ENCODE measurements around the gene DNAJA1.

DNA sequence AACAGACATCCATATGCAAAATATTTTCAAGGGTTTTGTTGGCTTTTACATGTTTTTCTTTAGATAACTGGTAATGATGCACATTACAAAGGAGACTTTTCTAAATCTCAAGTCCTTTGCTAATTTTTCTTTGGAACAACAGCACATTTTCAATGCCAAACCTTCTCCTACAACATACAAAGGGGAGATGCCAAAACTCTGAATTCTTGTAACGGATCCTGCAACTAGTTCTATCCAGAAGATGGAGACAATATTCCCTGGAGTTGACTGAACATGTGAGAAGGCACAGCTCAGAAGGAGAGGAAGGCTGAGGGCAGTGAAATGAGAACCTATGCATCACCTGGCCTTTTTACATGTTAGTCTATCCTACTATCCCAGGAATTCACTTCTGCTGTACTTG, 21.0 kb downstream of the DNAJA1 start:
- no peak for TF ChIP-seq EZH2 (IDR thresholded peaks at IDR 0.05)
- TF ChIP-seq YY1 (IDR thresholded peaks at IDR 0.05; ENCODE audit: extremely low read depth, insufficient replicate concordance, low read depth, low read length), result no peak
- TF ChIP-seq, protein P1, sequence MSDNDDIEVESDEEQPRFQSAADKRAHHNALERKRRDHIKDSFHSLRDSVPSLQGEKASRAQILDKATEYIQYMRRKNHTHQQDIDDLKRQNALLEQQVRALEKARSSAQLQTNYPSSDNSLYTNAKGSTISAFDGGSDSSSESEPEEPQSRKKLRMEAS (IDR thresholded peaks at IDR 0.05), result no peak
- no peak for TF ChIP-seq ZFX (IDR thresholded peaks at IDR 0.05)
- TF ChIP-seq CTCF (IDR thresholded peaks at IDR 0.05 in 2 of 3, conservative IDR thresholded peaks at IDR 0.05 in 1 of 3; ENCODE audit: borderline replicate concordance in 1 of 3, insufficient read depth in 1 of 3, low read depth in 2 of 3, low read length in 2 of 3), result no peak
- TF ChIP-seq POLR2A (IDR thresholded peaks at IDR 0.05; ENCODE audit: borderline replicate concordance, extremely low read depth, insufficient read depth, insufficient read length), result no peak
- TF ChIP-seq POLR2AphosphoS5 (IDR thresholded peaks at IDR 0.05; ENCODE audit: low read depth, low read length), result no peak
- no peak for TF ChIP-seq CBX3 (IDR thresholded peaks at IDR 0.05; ENCODE audit: low read depth)
- TF ChIP-seq SRF (IDR thresholded peaks at IDR 0.05; ENCODE audit: low read depth), result no peak
- no peak for TF ChIP-seq JUND (IDR thresholded peaks at IDR 0.05)
- TF ChIP-seq, protein P2, sequence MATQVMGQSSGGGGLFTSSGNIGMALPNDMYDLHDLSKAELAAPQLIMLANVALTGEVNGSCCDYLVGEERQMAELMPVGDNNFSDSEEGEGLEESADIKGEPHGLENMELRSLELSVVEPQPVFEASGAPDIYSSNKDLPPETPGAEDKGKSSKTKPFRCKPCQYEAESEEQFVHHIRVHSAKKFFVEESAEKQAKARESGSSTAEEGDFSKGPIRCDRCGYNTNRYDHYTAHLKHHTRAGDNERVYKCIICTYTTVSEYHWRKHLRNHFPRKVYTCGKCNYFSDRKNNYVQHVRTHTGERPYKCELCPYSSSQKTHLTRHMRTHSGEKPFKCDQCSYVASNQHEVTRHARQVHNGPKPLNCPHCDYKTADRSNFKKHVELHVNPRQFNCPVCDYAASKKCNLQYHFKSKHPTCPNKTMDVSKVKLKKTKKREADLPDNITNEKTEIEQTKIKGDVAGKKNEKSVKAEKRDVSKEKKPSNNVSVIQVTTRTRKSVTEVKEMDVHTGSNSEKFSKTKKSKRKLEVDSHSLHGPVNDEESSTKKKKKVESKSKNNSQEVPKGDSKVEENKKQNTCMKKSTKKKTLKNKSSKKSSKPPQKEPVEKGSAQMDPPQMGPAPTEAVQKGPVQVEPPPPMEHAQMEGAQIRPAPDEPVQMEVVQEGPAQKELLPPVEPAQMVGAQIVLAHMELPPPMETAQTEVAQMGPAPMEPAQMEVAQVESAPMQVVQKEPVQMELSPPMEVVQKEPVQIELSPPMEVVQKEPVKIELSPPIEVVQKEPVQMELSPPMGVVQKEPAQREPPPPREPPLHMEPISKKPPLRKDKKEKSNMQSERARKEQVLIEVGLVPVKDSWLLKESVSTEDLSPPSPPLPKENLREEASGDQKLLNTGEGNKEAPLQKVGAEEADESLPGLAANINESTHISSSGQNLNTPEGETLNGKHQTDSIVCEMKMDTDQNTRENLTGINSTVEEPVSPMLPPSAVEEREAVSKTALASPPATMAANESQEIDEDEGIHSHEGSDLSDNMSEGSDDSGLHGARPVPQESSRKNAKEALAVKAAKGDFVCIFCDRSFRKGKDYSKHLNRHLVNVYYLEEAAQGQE (IDR thresholded peaks at IDR 0.05; ENCODE audit: low read depth), result no peak
- TF ChIP-seq FOSL1 (IDR thresholded peaks at IDR 0.05; ENCODE audit: low read depth), result no peak
- TF ChIP-seq RAD21 (IDR thresholded peaks at IDR 0.05; ENCODE audit: low read depth), result no peak
